Activated CD4-positive, alpha-beta T cell treated with anti-CD3 and anti-CD28 coated beads for 36 hours (primary cell): ENCODE measurements around the gene GFOD1. TPM values are rescaled to one million over a fixed set of nuclear protein-coding genes. Genes with fewer than 3 reads are reported as not detected.

ENCODE experiments used
- ATAC-seq: fragments of 200-7000 bp; cut with Tn5 transposase; one replicate; pipeline ENCODE4 v1.10.0; 2021; ENCODE audit warnings: mild to moderate bottlenecking, moderate library complexity
- CTCF ChIA-PET: fragments of 350-600 bp; sonication (Branson Sonifier 250); formaldehyde crosslinking; loops from one replicate; lab custom pipeline; 2021; ENCODE audit warnings: antibody characterized with exemption; lab: Charles Lee
- POLR2A ChIA-PET: fragments of 350-600 bp; sonication (Branson Sonifier 250); formaldehyde crosslinking; loops from one replicate; lab custom pipeline; 2021; ENCODE audit warnings: antibody characterized with exemption, inconsistent platforms; lab: Charles Lee
- DNase-seq: peaks from one replicate; pipeline ENCODE4 v3.0.0-alpha.2; 2020
- H3K27ac Mint-ChIP-seq: one replicate; pipeline ENCODE4 v1.8.0; 2021; ENCODE audit warnings: mixed read lengths
- H3K27me3 Mint-ChIP-seq: one replicate; pipeline ENCODE4 v1.8.0; 2021; ENCODE audit warnings: mixed read lengths
- H3K36me3 Mint-ChIP-seq: one replicate; pipeline ENCODE4 v1.8.0; 2021; ENCODE audit warnings: low read depth, mixed read lengths
- H3K4me1 Mint-ChIP-seq: one replicate; pipeline ENCODE4 v1.8.0; 2021; ENCODE audit warnings: mixed read lengths
- H3K4me3 Mint-ChIP-seq: one replicate; pipeline ENCODE4 v1.8.0; 2021; ENCODE audit warnings: mild to moderate bottlenecking, moderate library complexity, mixed read lengths
- H3K9me3 Mint-ChIP-seq: one replicate; pipeline ENCODE4 v1.8.0; 2021; ENCODE audit warnings: low read depth, mixed read lengths
- intact Hi-C, 2 experiments: fragments of 100-400 bp; cut with DNase I in 1 of 2; cut with micrococcal nuclease in 1 of 2; formaldehyde crosslinking; loops; one replicate each; pipeline versions ENCODE4 v1.14.2 to v1.15.1; 2022 to 2024; cut with DNase I, micrococcal nuclease
- total RNA-seq, 2 experiments: library from RNA; stranded (reverse); gene quantifications; one replicate each; pipeline ENCODE4 v1.2.3, GENCODE V29; 2021

The GFOD1 gene
- total RNA-seq, 2 experiments from 2014 or later: 4.2 to 5.8 TPM

DNA sequence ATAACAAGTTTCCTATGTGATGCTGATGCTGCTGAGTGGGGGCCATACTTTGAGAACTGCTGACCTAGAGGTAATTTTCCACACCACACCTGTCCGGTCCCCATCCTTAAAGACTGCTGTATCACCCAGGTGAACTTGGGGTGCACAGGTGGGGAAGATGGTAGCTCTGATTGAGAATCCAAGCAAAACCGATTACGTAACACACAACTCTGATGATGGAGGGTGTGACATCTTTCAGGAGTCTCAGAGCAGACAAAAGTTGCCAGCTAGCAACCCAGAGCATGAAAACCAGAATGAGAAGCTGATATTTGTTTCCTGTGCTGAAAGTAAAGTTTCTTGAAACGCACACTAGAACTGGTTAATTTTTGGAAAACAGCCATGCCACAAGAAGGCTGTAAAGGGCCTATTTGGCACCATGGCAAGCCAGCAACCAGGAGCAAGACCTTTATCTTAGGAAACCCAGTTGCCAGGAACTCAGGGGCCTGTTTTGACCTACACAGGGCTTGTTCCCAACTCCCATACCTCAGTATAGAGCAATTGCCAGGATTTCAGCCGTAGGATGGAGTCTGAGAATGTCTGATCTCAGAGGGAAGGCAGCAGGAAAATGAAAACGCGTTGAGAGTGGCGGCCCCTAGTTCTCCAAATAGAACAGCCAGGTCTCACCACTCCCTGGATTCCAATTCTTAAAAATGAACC lies 137.4 kb downstream of the GFOD1 start:
- intact Hi-C loops: loop anchor here in 1 of 2 experiments (10.0 kb wide), 1 partner anchor 415 kb away; no protein-coding TSS in a partner anchor
- POLR2A ChIA-PET: no interaction called here
- Mint-ChIP-seq H3K27ac (no peak overlapping the region), H3K4me3 (no peak overlapping the region), H3K4me1 (peaks cover 19% of the 10 kb centered on the region), H3K36me3 (no peaks in the 10 kb centered on the region), H3K27me3 (no peaks in the 10 kb centered on the region), H3K9me3 (no peaks in the 10 kb centered on the region)
- CTCF ChIA-PET: interaction anchor here (1.1 kb wide), 1 partner anchor 12 kb away, joined by 3 read pairs; no protein-coding TSS in a partner anchor
- no peak for DNase-seq
- ATAC-seq: no peak

DNA sequence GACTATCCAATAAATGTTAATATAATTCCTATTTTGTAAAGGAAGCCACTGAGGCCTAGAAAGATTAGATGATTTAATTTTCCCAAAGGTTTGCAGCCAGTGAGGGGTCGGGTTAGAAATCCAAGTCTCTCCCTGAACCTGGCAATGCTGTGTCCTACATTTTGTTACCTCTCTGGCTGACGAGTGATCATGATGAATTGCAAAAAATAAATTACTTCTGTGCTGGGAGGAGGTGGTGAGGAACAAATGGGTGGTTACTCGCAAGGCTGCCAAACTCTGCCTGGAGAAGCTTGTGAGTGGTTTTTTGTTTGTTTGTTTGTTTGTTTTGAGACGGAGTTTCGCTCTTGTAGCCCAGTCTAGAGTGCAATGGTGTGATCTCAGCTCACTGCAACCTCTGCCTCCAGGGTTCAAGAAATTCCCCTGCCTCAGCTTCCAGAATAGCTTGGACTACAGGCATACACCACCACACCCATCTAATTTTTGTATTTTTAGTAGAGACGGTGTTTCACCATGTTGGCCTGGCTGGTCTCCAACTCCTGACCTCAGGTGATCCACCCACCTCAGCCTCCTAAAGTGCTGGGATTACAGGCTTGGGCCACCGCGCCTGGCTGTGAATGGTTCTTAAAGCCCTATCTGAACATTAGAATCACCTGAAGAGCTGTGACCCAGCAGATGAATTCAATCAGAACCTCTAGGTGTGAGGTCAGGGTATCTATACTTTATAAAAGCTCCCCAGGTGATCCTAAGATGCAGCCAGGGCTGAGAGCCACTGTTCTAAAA lies 138.9 kb downstream of the GFOD1 start:
- Mint-ChIP-seq H3K9me3 (no peaks in the 10 kb centered on the region), H3K4me1 (peaks cover 5% of the 10 kb centered on the region), H3K36me3 (no peaks in the 10 kb centered on the region), H3K4me3 (no peak overlapping the region), H3K27ac (no peak overlapping the region), H3K27me3 (no peaks in the 10 kb centered on the region)
- DNase-seq (no peak), ATAC-seq (no peak)
- intact Hi-C loops: no loop called here
- ChIA-PET POLR2A (interaction anchor here (0.6 kb wide), 1 partner anchor 8 kb away, joined by 5 read pairs; no protein-coding TSS in a partner anchor), CTCF (no interaction called here)

DNA sequence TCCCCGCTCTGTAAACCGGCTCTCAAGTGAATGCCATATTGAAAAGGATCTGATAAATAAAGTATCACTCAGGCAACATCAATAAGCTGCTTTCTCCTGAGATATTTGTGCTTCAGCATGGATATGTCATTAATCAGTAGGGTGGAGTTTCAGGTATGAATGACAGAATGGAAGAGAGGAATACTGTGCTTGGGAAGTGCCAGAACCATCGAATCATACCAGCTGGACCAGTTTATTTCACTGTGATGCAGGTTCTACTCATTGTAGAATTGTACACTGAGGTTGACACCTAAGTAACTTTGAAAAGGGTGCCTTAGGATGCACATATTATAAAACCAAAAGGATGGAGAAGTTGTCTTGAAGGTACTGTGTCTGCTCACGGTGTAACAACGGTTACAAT lies 141.2 kb downstream of the GFOD1 start:
- Mint-ChIP-seq H3K27me3 (no peaks in the 10 kb centered on the region), H3K4me1 (no peaks in the 10 kb centered on the region), H3K4me3 (no peak overlapping the region), H3K27ac (no peak overlapping the region), H3K9me3 (peaks cover 9% of the 10 kb centered on the region), H3K36me3 (peaks cover 3% of the 10 kb centered on the region)
- ChIA-PET CTCF (interaction anchor here (0.6 to 1.0 kb wide), 3 partner anchors 9 to 721 kb away, joined by 3 to 4 read pairs (median 3); no protein-coding TSS in a partner anchor), POLR2A (no interaction called here)
- intact Hi-C loops: no loop called here
- DNase-seq (no peak), ATAC-seq (no peak)

DNA sequence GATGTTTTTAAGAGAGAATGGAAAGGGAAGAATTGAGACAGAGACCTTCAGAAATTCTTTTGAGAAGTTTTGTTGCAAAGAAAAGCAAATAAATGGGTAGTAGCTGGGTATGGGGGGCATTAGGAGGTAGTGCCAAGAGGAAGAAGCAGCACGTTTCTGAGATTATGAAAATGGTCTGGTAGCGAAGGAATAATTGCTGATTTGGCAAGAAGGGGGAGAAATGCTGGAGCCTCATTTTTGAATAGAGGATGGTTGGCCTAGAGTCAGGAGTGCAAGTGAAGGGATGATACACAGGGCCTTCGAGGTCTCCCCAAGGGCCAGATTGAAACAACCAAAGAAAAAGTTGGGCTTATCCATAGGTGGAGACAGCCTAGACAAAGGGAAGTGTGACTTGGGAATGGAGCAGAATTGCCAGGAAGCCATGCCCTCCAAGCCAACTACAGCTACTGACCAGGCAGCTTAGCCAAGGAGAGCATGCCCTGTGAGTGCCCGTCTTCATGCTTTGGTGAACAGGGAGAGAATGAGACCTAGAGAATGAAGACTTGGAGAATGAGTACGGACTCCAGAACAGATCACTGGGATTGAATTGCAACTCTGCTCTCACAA lies 144.9 kb downstream of the GFOD1 start:
- ChIA-PET POLR2A (no interaction called here), CTCF (interaction anchor here (1.5 to 2.2 kb wide), 2 partner anchors 11 to 232 kb away, joined by 6 to 7 read pairs; partner anchors contain the start of gene SIRT5)
- Mint-ChIP-seq H3K4me3 (no peak overlapping the region), H3K27me3 (no peaks in the 10 kb centered on the region), H3K4me1 (peaks cover 2% of the 10 kb centered on the region), H3K36me3 (peaks cover 3% of the 10 kb centered on the region), H3K9me3 (peaks cover 9% of the 10 kb centered on the region), H3K27ac (no peak overlapping the region)
- intact Hi-C loops: no loop called here
- DNase-seq (no peak), ATAC-seq (no peak)

DNA sequence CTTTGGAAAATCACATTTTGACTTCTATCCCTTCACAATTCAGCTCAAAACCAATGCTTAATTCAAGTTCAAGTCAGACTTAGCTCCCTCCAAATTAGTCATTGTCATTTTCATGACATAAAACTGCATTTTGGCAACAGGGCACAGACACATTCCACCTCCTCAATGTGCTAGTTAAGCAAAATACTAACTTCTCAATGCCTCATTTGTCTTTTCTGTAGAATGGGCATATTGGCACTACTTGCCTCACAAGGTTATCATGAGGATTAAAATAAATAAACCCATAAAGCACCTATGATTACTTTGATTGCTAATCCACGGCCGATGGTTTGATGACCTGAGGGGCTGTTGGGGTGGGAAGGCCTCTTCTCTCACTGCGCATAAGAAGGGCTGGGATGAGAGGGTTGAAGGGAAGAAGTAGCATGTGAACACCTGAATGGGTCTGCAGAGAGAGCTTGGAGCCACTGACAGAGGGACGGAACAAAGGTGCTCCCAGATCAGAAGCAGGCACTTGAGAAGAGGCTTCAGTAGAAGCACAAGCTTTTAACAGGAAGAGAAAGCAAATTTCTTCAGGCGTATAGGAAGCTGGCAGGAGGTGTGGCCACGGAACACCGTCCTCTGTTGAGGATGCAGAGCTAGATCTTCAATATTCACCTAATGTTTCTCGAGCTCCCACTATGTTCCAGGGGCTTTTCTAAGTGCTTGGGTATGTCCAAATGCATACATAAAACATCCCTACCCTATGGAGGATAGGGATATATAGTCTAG lies 147.4 kb downstream of the GFOD1 start:
- CTCF ChIA-PET: interaction anchor here (0.8 to 2.2 kb wide), 4 partner anchors 17 to 235 kb away, joined by 3 to 7 read pairs (median 4); partner anchors contain the start of gene SIRT5
- H3K4me1 Mint-ChIP-seq: peaks cover 8% of the 10 kb centered on the region
- peaks cover 9% of the 10 kb centered on the region for H3K9me3 Mint-ChIP-seq
- no peaks in the 10 kb centered on the region for H3K27me3 Mint-ChIP-seq
- ATAC-seq: no peak
- intact Hi-C loops: no loop called here
- POLR2A ChIA-PET: interaction anchor here (0.5 kb wide), 1 partner anchor 9 kb away, joined by 5 read pairs; no protein-coding TSS in a partner anchor
- H3K27ac Mint-ChIP-seq: no peak overlapping the region
- DNase-seq: no peak
- peaks cover 3% of the 10 kb centered on the region for H3K36me3 Mint-ChIP-seq
- no peak overlapping the region for H3K4me3 Mint-ChIP-seq

DNA sequence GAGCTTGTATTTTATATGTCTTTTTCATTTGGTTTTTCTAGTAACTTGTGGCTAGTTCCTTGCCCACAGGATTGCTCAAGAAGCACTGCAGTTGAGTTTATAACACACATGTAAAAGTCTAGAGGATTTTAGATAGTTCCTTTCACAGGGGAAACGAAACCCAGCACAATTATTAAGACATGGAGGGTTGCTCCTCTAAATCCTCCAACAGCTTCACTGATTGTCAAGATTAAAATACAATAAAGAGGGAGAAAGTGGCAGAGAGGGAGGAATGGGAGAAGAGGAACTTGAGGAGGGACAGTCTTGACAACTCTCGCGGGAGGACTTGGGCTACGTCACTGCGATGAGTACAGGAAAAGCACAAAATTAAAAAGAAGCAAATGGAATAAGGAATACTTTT lies 149.4 kb downstream of the GFOD1 start:
- Mint-ChIP-seq H3K27me3 (no peaks in the 10 kb centered on the region), H3K4me3 (no peak overlapping the region), H3K27ac (no peak overlapping the region), H3K36me3 (peaks cover 3% of the 10 kb centered on the region), H3K9me3 (peaks cover 9% of the 10 kb centered on the region), H3K4me1 (peaks cover 10% of the 10 kb centered on the region)
- intact Hi-C loops: no loop called here
- CTCF ChIA-PET: interaction anchor here (0.7 to 1.9 kb wide), 14 partner anchors 8 to 728 kb away, joined by 3 to 7 read pairs (median 3); partner anchors contain the start of genes SIRT5 and TBC1D7
- POLR2A ChIA-PET: no interaction called here
- ATAC-seq (no peak), DNase-seq (no peak)

DNA sequence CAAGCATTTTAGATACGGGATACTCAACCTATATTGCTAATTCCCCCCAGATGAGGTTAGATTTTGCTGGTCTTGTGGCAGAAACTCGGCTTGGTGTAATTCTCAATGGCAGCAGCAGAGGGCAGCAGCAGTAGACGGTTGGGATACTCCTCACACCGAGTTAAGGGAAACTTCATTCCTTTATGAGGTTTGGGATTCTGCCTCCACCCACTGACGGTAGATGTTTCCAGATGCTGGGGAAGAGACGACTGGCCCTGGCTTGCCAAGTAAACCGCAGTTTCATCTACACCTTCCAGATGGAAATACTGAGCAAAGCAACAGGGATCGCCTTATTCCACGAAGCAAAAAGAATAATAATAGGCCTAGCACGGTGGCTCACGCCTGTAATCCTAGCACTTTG lies 150.8 kb downstream of the GFOD1 start:
- H3K4me1 Mint-ChIP-seq: peaks cover 10% of the 10 kb centered on the region
- no peaks in the 10 kb centered on the region for H3K9me3 Mint-ChIP-seq
- intact Hi-C loops: loop anchor here (1.0 to 2.0 kb wide), 7 partner anchors 20 to 730 kb away; partner anchors contain the start of gene GFOD1 (in 1 of the 2)
- POLR2A ChIA-PET: no interaction called here
- H3K36me3 Mint-ChIP-seq: no peaks in the 10 kb centered on the region
- CTCF ChIA-PET: interaction anchor here (0.8 to 1.8 kb wide), 5 partner anchors 19 to 729 kb away, joined by 3 to 7 read pairs (median 5); partner anchors contain the start of gene SIRT5
- DNase-seq (peak; percentile 87), ATAC-seq (peak; percentile 69)
- no peaks in the 10 kb centered on the region for H3K27me3 Mint-ChIP-seq
- H3K4me3 Mint-ChIP-seq: no peak overlapping the region
- no peak overlapping the region for H3K27ac Mint-ChIP-seq

DNA sequence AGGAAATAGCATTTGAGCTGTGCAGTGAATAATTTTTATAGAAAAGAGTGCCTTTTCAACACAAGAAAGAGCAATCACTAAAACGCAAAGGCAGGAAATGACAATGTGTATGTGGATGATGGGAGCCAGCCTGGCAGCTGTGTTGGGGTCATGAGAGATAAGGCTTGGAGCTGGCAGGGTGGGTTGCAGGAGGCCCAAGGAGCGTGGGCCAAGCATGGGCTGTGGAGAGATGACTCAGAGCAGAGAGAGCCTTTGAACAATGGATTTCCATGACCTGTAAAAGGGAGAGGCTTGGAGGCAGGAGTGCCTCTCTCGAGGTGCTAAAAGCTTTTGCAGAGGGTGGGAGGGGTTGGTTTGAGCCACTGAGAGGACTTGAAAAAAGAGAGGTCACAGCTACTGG lies 152.4 kb downstream of the GFOD1 start:
- no peaks in the 10 kb centered on the region for H3K27me3 Mint-ChIP-seq
- H3K27ac Mint-ChIP-seq: no peak overlapping the region
- H3K9me3 Mint-ChIP-seq: no peaks in the 10 kb centered on the region
- no peak for DNase-seq
- intact Hi-C loops: no loop called here
- POLR2A ChIA-PET: no interaction called here
- no peak for ATAC-seq
- peaks cover 7% of the 10 kb centered on the region for H3K4me1 Mint-ChIP-seq
- no peaks in the 10 kb centered on the region for H3K36me3 Mint-ChIP-seq
- H3K4me3 Mint-ChIP-seq: no peak overlapping the region
- CTCF ChIA-PET: interaction anchor here (0.5 to 2.1 kb wide), 9 partner anchors 12 to 389 kb away, joined by 3 to 11 read pairs (median 4); no protein-coding TSS in a partner anchor

DNA sequence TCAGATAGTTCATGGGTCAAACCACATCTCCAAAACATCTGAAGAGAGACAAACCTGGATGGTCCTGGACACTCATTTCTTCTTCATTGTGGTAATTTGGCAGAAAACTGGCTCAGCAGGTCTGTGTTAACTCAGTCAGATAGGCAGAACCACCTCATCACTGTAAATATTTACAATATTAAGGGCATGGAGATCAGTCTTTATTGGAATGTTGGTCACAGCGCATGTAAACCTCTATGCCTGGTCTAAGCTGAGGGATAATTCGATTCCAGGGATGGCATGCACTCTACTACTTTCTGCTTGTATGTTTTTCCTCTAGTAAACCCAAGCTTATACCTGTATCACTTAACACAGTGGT lies 155.1 kb downstream of the GFOD1 start:
- H3K27me3 Mint-ChIP-seq: no peaks in the 10 kb centered on the region
- peaks cover 15% of the 10 kb centered on the region for H3K4me1 Mint-ChIP-seq
- intact Hi-C loops: loop anchor here (1.0 kb wide), 2 partner anchors 137 to 421 kb away; no protein-coding TSS in a partner anchor
- DNase-seq (no peak), ATAC-seq (no peak)
- no peaks in the 10 kb centered on the region for H3K9me3 Mint-ChIP-seq
- ChIA-PET CTCF (interaction anchor here (0.6 to 3.6 kb wide), 9 partner anchors 9 to 421 kb away, joined by 3 to 22 read pairs (median 3); partner anchors contain the start of gene SIRT5), POLR2A (no interaction called here)
- H3K36me3 Mint-ChIP-seq: no peaks in the 10 kb centered on the region
- no peak overlapping the region for H3K27ac Mint-ChIP-seq
- H3K4me3 Mint-ChIP-seq: no peak overlapping the region

DNA sequence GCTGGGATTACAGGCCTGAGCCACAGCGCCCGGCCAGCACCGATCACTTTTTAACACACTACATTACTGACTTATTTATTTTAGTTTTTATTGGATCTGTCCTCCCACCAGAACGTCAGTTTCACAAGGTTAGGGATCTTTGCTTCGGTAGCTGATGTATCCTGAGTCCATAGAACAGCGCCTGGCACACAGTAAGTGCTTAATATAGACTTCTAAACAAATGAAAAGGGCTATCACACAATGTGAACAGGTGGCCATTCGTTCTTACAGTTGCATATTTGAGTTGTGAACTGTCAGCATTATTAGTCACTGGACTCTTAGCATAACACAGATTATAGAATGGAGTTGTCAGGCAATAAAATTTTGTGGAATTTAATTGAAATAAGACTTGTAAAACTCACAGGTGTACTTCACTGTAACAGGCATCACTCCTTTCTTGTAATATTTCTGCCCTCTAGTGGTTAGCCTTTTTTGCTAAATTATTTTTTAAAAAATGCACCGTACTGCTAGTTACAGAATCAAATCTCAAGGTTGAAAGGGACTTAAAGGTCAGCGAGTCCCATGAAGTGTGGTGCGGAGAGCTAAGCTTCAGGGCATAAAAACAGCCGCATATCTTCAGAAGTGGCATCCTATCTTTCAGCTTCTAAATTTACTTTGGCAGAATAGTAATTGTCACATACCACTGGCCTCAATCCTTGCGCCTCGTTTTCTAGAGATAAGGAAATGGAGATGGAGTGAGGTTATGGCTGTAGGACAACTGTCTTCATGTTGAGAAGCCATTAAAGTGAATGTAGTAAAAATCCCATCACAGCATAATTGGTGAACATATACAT lies 155.7 kb downstream of the GFOD1 start:
- ChIA-PET CTCF (interaction anchor here (0.6 to 3.6 kb wide), 14 partner anchors 10 to 420 kb away, joined by 3 to 22 read pairs (median 3); partner anchors contain the start of gene SIRT5), POLR2A (no interaction called here)
- H3K27me3 Mint-ChIP-seq: no peaks in the 10 kb centered on the region
- H3K27ac Mint-ChIP-seq: no peak overlapping the region
- DNase-seq (no peak), ATAC-seq (no peak)
- intact Hi-C loops: loop anchor here (1.0 to 2.0 kb wide), 4 partner anchors 136 to 693 kb away; no protein-coding TSS in a partner anchor
- H3K9me3 Mint-ChIP-seq: no peaks in the 10 kb centered on the region
- no peaks in the 10 kb centered on the region for H3K36me3 Mint-ChIP-seq
- H3K4me1 Mint-ChIP-seq: peaks cover 19% of the 10 kb centered on the region
- H3K4me3 Mint-ChIP-seq: no peak overlapping the region
